IMR-90 (cell line): ENCODE measurements around the gene KNG1.

Experiments
- BHLHE40 ChIP-seq: fragments of 150-350 bp; IDR thresholded peaks from 2 replicates; pipeline ENCODE4 v1.6.1; 2016; ENCODE audit warnings: mild to moderate bottlenecking, low read depth, low read length
- CHD1 ChIP-seq: IDR thresholded peaks from 2 replicates; pipeline ENCODE4 v1.6.1; 2012; ENCODE audit warnings: low read depth, low read length, improper control_type of control experiment
- CTCF ChIP-seq: conservative IDR thresholded peaks from 2 replicates; pipeline ENCODE4 v1.5.1; 2012; ENCODE audit warnings: mild to moderate bottlenecking, low read depth, low read length, improper control_type of control experiment
- FOS ChIP-seq: fragments of 150-350 bp; IDR thresholded peaks from 2 replicates; pipeline ENCODE4 v1.6.1; 2016; ENCODE audit warnings: low read depth, low read length
- MAFK ChIP-seq: IDR thresholded peaks from 2 replicates; pipeline ENCODE4 v1.6.1; 2012; ENCODE audit warnings: low read depth, low read length, improper control_type of control experiment
- POLR2A ChIP-seq: IDR thresholded peaks from 2 replicates; pipeline ENCODE4 v1.6.1; 2012; ENCODE audit warnings: mild to moderate bottlenecking, low read depth, low read length
- RAD21 ChIP-seq: IDR thresholded peaks from 2 replicates; pipeline ENCODE4 v1.6.1; 2012; ENCODE audit warnings: low read length, improper control_type of control experiment
- RCOR1 ChIP-seq: IDR thresholded peaks from 2 replicates; pipeline ENCODE4 v1.6.1; 2012; ENCODE audit warnings: mild to moderate bottlenecking, low read length, improper control_type of control experiment; ENCODE audit not compliant: insufficient replicate concordance
- RFX5 ChIP-seq: IDR thresholded peaks from 2 replicates; pipeline ENCODE4 v1.8.0; 2012; ENCODE audit warnings: low read depth, mild to moderate bottlenecking, low read length, moderate library complexity
- USF2 ChIP-seq: fragments of 150-350 bp; IDR thresholded peaks from 2 replicates; pipeline ENCODE4 v1.6.1; 2017; ENCODE audit warnings: mild to moderate bottlenecking, antibody characterized with exemption, low read length, low read depth

- TF ChIP-seq CTCF (no peak), RFX5 (no peak), FOS (no peak), BHLHE40 (no peak), MAFK (no peak), POLR2A (no peak), CHD1 (no peak), USF2 (no peak), RAD21 (no peak), RCOR1 (no peak)
Measured at GRCh38 chr3:186693843-186694242, 23.3 kb upstream of the KNG1 start.
